Thyroid gland (tissue), 4 donors: ENCODE results near the gene FBXL7. TPM values are rescaled to one million over a fixed set of nuclear protein-coding genes. Genes with fewer than 3 reads are reported as not detected.
A peak's percentile ranks its signal among the peaks of the same experiment; 100 is the strongest.

Experiments
- DNase-seq, 2 donors: peaks; one replicate each; pipeline ENCODE4 v3.0.0-alpha.2; 2019
- H3K27ac ChIP-seq, 3 donors: fragments of 200-600 bp; sonication (generic); 1 replicate in 2 of 3; 2 replicates in 1 of 3; pipeline ENCODE4 v1.5.1; 2016 to 2019; ENCODE audit warnings: mild to moderate bottlenecking in 1 of 3, moderate library complexity in 1 of 3
- H3K27me3 ChIP-seq: fragments of 200-600 bp; sonication (generic); one replicate; pipeline ENCODE4 v1.5.1; 2019
- H3K36me3 ChIP-seq, 2 donors: fragments of 200-600 bp; sonication (generic); one replicate each; pipeline ENCODE4 v1.5.1; 2016 to 2019
- H3K4me1 ChIP-seq, 2 donors: fragments of 200-600 bp; sonication (generic); one replicate each; pipeline ENCODE4 v1.5.1; 2017 to 2019
- H3K4me3 ChIP-seq, 3 donors: fragments of 200-600 bp; sonication (generic); replicated peaks in 1 of 3; 1 replicate in 2 of 3; 2 replicates in 1 of 3; pipeline ENCODE4 v1.5.1; 2016; ENCODE audit warnings: mild to moderate bottlenecking in 1 of 3
- H3K9me3 ChIP-seq: fragments of 200-600 bp; sonication (generic); one replicate; pipeline ENCODE4 v1.5.1; 2017
- POLR2A ChIP-seq, 2 donors: fragments of 450-650 bp; IDR thresholded peaks; one replicate each; pipeline ENCODE4 v1.6.1; 2017; ENCODE audit warnings: antibody characterized with exemption in 2 of 2, mild to moderate bottlenecking in 2 of 2, moderate library complexity in 1 of 2
- WGBS, 2 donors: methylation state at CpG; one replicate each; pipeline ENCODE4 v1.1.5; 2017; 5-methylcytosine and 5-hydroxymethylcytosine counted together
- intact Hi-C: fragments of 100-400 bp; cut with DNase I; formaldehyde crosslinking; loops from one replicate; pipeline ENCODE4 v1.15.1; 2023
- total RNA-seq, 4 donors: library from RNA; depleted of rRNA; stranded (reverse); fragments of >200 nt; gene quantifications; one replicate each; pipeline ENCODE4 v1.2.3, GENCODE V29; 2016
- TF ChIP-seq, protein P1 (sequence below), 6 experiments: fragments of 200-600 bp in 3 of 6; fragments of 450-650 bp in 3 of 6; sonication (generic) in 3 of 6; IDR thresholded peaks; one replicate each; pipeline ENCODE4 v1.5.1; 2016 to 2019; ENCODE audit warnings: antibody characterized with exemption in 6 of 6, mild to moderate bottlenecking in 2 of 6, inconsistent platforms in 1 of 6, moderate library complexity in 1 of 6

FBXL7 gene
- 10 to 100 TPM in 2 of 4 donors, 1 to 10 TPM in 2; 6.4 to 11.8 (median 9.2) TPM for total RNA-seq

- Histone ChIP-seq H3K4me1 (no peaks in the 10 kb centered on the region), H3K27me3 (no peaks in the 10 kb centered on the region), H3K36me3 (no peaks in the 10 kb centered on the region), H3K9me3 (no peaks in the 10 kb centered on the region), H3K27ac (peak within 1 kb of the TSS; percentile 29 to 69 (median 62)), H3K4me3 (peak within 1 kb of the TSS in 2 of 3 donors; percentile 26 to 46)
- TF ChIP-seq POLR2A (IDR thresholded peaks at IDR 0.05), result peak in 1 of 2 donors; percentile 78
- TF ChIP-seq, protein P1, sequence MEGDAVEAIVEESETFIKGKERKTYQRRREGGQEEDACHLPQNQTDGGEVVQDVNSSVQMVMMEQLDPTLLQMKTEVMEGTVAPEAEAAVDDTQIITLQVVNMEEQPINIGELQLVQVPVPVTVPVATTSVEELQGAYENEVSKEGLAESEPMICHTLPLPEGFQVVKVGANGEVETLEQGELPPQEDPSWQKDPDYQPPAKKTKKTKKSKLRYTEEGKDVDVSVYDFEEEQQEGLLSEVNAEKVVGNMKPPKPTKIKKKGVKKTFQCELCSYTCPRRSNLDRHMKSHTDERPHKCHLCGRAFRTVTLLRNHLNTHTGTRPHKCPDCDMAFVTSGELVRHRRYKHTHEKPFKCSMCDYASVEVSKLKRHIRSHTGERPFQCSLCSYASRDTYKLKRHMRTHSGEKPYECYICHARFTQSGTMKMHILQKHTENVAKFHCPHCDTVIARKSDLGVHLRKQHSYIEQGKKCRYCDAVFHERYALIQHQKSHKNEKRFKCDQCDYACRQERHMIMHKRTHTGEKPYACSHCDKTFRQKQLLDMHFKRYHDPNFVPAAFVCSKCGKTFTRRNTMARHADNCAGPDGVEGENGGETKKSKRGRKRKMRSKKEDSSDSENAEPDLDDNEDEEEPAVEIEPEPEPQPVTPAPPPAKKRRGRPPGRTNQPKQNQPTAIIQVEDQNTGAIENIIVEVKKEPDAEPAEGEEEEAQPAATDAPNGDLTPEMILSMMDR (IDR thresholded peaks at IDR 0.05), result peak in 2 of 6 experiments; percentile 15 to 16
- peak; percentile 28 to 69 for DNase-seq
- intact Hi-C loops, result no loop called here
- 1% methylated on average over 20 to 23 of the region's 60 CpGs for WGBS, 2 donors
Observed at GRCh38 chr5:15499528-15500324, at the start of gene FBXL7. TSS of gene FBXL7 (plus strand) at chr5:15500180.

GRCh38 chr5:15450473-15450872 lies 49.5 kb upstream of the FBXL7 start:
- Histone ChIP-seq H3K4me1 (no peaks in the 10 kb centered on the region), H3K9me3 (no peaks in the 10 kb centered on the region), H3K4me3 (no peak overlapping the region), H3K27ac (no peak overlapping the region), H3K27me3 (no peaks in the 10 kb centered on the region), H3K36me3 (no peaks in the 10 kb centered on the region)
- DNase-seq, result no peak
- intact Hi-C loops, result no loop called here
- no peak for TF ChIP-seq POLR2A (IDR thresholded peaks at IDR 0.05)
- TF ChIP-seq, protein P1 (IDR thresholded peaks at IDR 0.05), result no peak
- WGBS, 2 donors, result 97% methylated on average over 11 of the region's 11 CpGs

DNA sequence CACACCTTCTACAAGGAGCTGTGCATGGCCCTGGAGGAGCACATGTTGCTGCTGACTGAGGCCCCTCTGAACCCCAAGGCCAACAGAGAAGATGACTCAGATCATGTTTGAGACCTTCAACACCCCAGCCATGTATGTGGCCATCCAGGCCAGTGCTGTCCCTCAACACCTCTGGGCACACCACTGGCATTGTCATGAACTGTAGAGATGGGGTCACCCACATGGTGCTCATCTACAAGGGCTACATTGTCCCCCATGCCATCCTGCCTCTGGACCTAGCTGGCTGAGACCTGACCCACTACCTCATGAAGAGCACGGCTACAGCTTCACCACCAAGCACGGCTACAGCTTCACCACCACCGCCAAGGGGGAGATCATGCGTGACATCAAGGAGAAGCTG lies 49.0 kb upstream of the FBXL7 start:
- Histone ChIP-seq H3K4me3 (no peak overlapping the region), H3K36me3 (no peaks in the 10 kb centered on the region), H3K27me3 (no peaks in the 10 kb centered on the region), H3K27ac (no peak overlapping the region), H3K9me3 (no peaks in the 10 kb centered on the region), H3K4me1 (no peaks in the 10 kb centered on the region)
- 97 to 100% methylated on average over 4 of the region's 4 CpGs for WGBS, 2 donors
- intact Hi-C loops, result no loop called here
- no peak for TF ChIP-seq POLR2A (IDR thresholded peaks at IDR 0.05)
- TF ChIP-seq, protein P1 (IDR thresholded peaks at IDR 0.05), result no peak
- DNase-seq, result no peak

DNA sequence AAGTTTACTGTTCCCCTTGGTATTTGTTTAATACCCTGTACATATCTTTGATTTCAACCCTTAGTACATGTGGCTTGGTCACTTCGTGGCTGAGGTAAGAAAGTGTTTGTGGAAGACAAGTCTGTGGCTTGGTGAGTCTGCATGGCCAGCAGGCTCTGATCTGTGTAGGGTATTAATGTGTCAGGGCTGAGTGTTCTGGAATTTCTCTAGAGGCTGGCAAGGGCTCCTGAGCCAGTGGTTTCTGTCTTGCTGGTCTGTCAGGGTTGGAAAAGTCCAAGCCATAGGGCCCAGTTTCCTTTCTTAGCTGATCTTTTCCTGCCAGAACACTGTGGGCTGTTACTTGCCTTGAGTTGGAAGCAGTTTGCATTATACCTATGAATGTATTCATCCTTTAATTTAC lies 48.0 kb upstream of the FBXL7 start:
- Histone ChIP-seq H3K9me3 (no peaks in the 10 kb centered on the region), H3K4me1 (no peaks in the 10 kb centered on the region), H3K27me3 (no peaks in the 10 kb centered on the region), H3K36me3 (no peaks in the 10 kb centered on the region), H3K4me3 (no peak overlapping the region), H3K27ac (no peak overlapping the region)
- intact Hi-C loops, result no loop called here
- WGBS, 2 donors, result 65 to 71% methylated on average over 1 of the region's 1 CpG
- no peak for DNase-seq
- TF ChIP-seq, protein P1 (IDR thresholded peaks at IDR 0.05), result no peak
- no peak for TF ChIP-seq POLR2A (IDR thresholded peaks at IDR 0.05)

- TF ChIP-seq POLR2A (IDR thresholded peaks at IDR 0.05), result no peak
- TF ChIP-seq, protein P1 (IDR thresholded peaks at IDR 0.05), result no peak
- no peaks in the 10 kb centered on the region for H3K27me3 ChIP-seq
- H3K36me3 ChIP-seq, result no peaks in the 10 kb centered on the region
- no peak overlapping the region for H3K4me3 ChIP-seq
- H3K4me1 ChIP-seq, result no peaks in the 10 kb centered on the region
- DNase-seq, result no peak
- intact Hi-C loops, result no loop called here
- no peaks in the 10 kb centered on the region for H3K9me3 ChIP-seq
- H3K27ac ChIP-seq, result no peak overlapping the region
- 58 to 73% methylated on average over 1 of the region's 1 CpG for WGBS, 2 donors
Observed at GRCh38 chr5:15452781-15453180, 47.2 kb upstream of the FBXL7 start.
